HG03039 (cell line): ENCODE data around the gene DNAI4.
A peak's percentile ranks its signal among the peaks of the same experiment; 100 is the strongest.
"Not testable (repeated sequence)": the region's sequence is repeated elsewhere in the genome, so short reads cannot be mapped to it uniquely, and the experiment has no call there.

Experiments used
- ATAC-seq: cut with Tn5 transposase; IDR thresholded peaks from one replicate; pipeline ENCODE4 v1.9.1; 2021; ENCODE audit warnings: mild to moderate bottlenecking, moderate library complexity; ENCODE audit not compliant: unreplicated experiment

Gene DNAI4

GRCh38 chr1:66848193-66848592, 76.5 kb downstream of the DNAI4 start:
- no peak for ATAC-seq

- ATAC-seq: no peak
These were observed 83.7 kb downstream of the DNAI4 start for GRCh38 chr1:66840929-66841328.

- no peak for ATAC-seq
These were observed 89.7 kb downstream of the DNAI4 start for GRCh38 chr1:66834926-66835325.

- no peak for ATAC-seq
These were observed 91.5 kb downstream of the DNAI4 start for GRCh38 chr1:66833112-66833511.

- no peak for ATAC-seq
These were observed 93.0 kb downstream of the DNAI4 start for GRCh38 chr1:66831529-66832239.

- no peak for ATAC-seq
These were observed 99.9 kb downstream of the DNAI4 start for GRCh38 chr1:66824771-66825170.

- ATAC-seq: no peak
These were observed 114.8 kb downstream of the DNAI4 start for GRCh38 chr1:66809736-66810326.

- ATAC-seq: no peak
These were observed 115.4 kb downstream of the DNAI4 start for GRCh38 chr1:66809245-66809644.

GRCh38 chr1:66795839-66796238, 128.8 kb downstream of the DNAI4 start:
- not testable (repeated sequence) for ATAC-seq

- no peak for ATAC-seq
These were observed 132.7 kb downstream of the DNAI4 start for GRCh38 chr1:66791621-66792610.

- ATAC-seq: peak; percentile 90
These were observed 136.3 kb downstream of the DNAI4 start for GRCh38 chr1:66788231-66788939.

GRCh38 chr1:66787641-66788040, 137.0 kb downstream of the DNAI4 start:
- ATAC-seq: no peak

GRCh38 chr1:66785800-66786199, 138.9 kb downstream of the DNAI4 start:
- not testable (repeated sequence) for ATAC-seq

GRCh38 chr1:66779475-66780078, 145.1 kb downstream of the DNAI4 start:
- no peak for ATAC-seq

GRCh38 chr1:66778969-66779368, 145.7 kb downstream of the DNAI4 start:
- no peak for ATAC-seq

- no peak for ATAC-seq
These were observed 146.4 kb downstream of the DNAI4 start for GRCh38 chr1:66778266-66778665.

- ATAC-seq: no peak
These were observed 146.8 kb downstream of the DNAI4 start for GRCh38 chr1:66777831-66778230.

- ATAC-seq: no peak
These were observed 149.0 kb downstream of the DNAI4 start for GRCh38 chr1:66775646-66776045.

- ATAC-seq: no peak
These were observed 150.2 kb downstream of the DNAI4 start for GRCh38 chr1:66774438-66774837.

GRCh38 chr1:66773227-66773626, 151.4 kb downstream of the DNAI4 start:
- ATAC-seq: no peak
